ENCODE measurements around the gene SMIM44.

The SMIM44 gene

DNA sequence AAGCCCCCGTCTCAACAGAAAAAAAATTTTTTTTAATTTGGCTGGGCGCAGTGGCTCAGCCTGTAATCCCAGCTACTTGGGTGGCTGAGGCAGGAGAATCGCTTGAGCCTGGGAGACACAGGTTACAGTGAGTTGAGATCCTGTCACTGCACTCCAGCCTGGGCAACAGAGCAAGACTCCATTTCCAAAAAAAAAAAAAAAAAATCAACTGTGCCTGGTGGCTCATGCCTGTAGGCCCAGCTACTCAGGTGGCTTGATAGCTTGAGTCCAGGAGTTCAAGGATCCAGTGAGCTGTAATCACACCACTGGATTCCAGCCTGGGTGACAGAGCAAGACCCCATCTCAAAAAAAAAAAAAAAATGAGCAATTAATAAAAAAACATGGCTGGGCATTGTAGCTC lies 18.5 kb upstream of the SMIM44 start:
- no peak for DNase-seq (ENCODE audit: low read depth in 2 of 3, low spot score in 1 of 3)

DNA sequence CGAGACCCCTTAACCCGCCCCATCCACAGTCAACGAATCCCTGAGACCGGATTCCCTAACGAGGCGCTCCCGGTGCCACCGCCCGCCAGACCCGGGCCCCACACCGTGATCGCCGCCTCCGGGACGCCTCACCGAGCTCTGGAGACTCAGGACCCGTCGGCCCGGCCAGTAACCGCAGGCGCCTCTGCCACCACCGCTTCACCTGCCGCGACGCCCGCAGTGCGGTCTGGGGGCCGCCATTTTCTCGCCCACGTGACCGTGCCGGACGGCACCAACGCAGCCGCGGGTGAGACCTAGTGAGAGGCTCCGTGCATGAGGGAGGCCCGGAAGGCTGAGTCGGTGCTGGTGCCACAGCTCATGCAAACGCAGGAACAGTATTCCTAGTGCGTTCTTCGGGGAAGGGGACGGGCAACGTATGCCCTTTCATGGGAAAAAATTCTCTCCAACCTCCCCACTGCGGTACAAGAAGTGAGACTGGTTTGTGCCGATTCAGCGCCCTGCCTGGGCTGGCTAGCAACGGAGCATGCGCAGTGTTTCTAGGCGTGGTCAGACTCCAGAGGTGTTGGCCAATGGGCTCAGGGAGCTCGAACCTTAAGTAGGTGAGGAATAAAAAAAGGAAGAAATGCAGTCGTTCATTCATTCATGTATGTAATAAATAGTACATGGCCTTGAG lies 17.3 kb upstream of the SMIM44 start, which contains the start of gene DOHH:
DOHH (minus strand) TSS at position 246 of the 673 bp plus-strand sequence. CDS start 3,860 bp downstream, outside the sequence.
- peak; percentile 93 to 96 (median 95) for DNase-seq (ENCODE audit: low read depth in 2 of 3, low spot score in 1 of 3)

DNA sequence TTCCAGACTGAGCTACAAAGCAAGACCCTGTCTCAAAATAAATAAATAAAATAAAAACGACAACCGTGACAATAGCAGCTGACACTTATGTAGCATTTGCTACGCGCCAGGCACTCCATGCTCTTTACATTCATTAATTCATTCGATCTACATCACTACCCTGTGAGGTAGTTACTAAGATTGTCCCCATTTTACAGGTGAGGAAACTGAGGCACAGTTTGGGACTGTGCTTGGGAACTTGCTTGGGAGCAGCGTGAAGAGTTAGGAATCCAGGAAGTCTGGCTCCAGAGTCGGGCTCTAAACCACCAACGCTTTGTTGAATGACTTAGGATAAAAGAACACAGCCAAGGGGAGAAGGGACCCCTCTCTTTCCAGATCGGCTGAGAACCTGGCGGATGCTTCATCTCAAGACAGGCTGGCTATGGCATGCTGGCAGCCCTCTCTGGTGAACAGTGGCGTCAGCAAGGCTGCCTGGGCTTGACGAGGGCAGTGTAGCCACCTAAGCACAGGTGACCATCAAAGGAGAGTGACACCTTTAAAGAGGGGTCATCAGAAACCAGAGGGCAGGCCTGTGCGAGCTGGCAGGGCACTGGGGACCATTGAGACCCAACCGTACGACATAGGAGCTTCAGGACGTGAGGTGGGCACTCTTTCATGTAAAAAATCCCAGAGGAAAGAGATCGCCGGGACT lies 16.6 kb upstream of the SMIM44 start:
- no peak for DNase-seq (ENCODE audit: low read depth in 2 of 3, low spot score in 1 of 3)

DNA sequence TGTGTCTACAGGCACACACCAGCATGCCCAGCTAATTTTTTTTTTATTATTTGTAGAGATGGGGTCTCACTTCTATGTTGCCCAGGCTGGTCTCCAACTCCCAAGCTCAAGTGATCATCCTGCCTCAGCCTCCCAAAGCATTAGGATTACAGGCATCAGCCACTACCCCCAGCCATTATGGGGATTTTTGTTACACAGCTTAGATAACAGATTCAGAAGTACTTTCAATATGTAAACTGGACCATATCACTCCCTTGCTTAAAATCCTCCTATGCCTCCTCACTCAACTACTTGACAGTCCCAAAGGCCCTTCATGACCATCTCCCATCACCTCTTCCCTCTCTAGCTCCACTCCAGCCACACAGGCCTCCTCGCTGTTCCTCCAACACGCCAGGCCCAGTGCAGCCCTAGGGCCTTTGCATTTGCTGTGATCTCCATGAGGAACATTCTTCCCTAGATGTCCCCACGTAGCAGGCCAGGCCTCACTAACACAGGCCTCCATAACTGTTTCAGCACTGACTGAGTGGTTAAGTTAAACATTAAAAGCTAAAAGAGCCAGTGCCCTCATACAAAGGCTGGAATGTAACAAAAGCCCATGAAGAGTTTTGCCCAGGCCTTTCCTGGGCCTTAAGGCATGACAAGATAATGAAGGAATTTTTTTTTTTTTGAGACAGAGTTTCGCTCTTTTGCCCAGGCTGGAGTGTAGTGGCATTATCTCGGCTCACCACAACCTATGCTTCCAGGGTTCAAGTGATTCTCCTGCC lies 14.7 kb upstream of the SMIM44 start:
- no peak for DNase-seq (ENCODE audit: low read depth in 2 of 3, low spot score in 1 of 3)

DNA sequence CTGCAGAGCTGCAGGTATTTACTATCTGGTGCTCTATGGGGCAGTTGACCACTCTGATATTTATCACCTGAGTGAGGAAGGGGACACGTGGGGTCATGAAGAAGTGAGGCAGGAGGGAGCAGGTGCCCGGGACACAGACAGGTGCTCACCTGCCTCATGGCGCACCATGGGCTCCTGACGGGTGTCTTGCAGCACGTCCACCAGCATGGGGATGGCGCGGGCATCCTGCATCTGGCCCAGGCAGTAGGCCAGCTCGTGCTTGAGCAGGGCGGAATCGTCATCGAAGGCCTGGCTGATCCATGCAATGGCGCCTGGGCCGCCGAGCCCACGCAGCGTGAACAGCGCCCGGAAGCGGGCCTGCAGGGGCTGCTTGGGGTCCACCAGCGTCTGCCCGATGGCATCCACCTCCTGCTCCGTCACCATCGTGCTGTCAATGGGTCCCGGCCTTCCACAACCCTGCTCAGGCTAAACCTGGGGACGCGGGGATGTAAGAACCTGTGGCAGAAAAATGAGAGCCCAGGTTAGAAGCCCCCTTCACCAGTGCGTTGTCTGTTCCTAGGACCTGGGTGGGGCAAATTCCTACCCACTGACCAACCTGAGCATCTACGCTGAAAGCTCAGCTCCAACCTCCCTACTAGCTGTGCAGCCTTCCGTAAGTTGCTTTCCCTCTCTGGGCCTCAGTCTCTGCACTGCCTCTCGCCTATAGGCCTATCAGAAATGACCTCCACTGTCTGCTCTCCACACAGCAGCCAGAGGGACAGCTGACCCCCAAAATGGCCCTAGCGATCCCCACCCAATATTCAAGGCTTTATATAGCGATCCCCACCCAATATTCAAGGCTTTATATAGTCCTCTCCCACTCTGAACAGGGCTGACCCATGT lies 13.4 kb upstream of the SMIM44 start:
- DNase-seq (ENCODE audit: low read depth in 2 of 3, low spot score in 1 of 3) = no peak

DNA sequence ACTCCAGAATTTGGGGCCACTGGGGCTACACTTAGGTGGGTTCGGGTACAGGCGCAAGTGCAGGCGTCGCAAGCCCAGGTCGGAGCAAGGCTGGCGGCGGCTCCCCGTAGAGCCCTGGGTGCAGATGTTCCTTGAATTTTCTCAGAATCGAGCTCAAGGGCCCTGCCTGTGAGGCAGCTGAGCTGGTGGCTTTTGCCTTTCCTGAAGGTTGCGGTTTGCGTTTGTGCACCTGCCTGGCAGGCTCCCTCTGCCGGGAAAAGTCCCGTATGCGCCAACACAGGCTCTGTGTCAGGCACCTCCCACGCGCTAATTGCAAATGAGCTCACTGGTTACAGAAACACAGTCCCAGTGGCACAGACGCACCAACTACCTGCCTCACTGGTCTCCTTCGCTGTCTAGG lies 11.3 kb upstream of the SMIM44 start:
- peak; percentile 52 to 63 (median 55) for DNase-seq (ENCODE audit: low read depth in 2 of 3, low spot score in 1 of 3)

DNA sequence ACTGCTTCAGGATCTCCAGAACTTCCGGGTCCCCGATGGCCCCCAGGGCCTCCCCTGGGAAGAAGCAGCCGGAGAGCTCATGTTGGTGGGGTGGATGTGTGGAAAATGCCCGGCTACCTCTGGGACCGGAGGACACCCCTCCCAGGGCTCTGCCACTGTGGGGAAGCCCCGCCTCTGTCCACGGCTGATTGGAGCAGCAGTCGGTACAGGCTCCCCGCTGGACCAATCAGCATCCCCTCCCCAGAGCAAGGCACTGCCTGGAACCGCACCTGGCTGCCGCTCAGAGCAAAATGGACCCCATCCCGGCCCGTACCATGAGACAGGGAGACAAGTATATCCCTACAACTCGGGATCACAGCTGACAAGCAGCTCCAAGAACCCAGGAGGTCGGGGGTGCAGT lies 10.8 kb upstream of the SMIM44 start:
- peak in 1 of 3 donors; percentile 48 for DNase-seq (ENCODE audit: low read depth in 2 of 3, low spot score in 1 of 3)

DNA sequence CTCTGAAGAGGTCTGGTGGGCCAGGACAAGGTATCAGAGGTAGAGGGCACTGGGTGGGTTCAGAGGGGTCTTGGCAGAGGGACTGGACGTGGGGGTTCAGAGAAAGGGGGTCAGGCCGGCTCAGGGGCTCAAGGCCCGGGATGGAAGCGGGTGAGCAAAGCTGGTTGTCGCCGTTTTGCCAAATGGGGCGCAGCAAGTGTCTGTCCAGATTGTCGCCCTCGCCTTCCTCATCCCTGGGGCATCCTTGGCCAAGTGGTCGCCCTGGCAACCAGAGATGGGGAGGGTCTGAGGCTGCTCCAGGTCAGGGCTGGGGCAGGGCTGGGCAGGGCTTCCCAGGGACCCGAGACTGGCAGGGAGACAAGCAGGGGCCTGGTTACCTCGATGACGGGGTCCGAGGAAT lies 10.4 kb upstream of the SMIM44 start:
- DNase-seq (ENCODE audit: low read depth in 2 of 3, low spot score in 1 of 3) = no peak

DNA sequence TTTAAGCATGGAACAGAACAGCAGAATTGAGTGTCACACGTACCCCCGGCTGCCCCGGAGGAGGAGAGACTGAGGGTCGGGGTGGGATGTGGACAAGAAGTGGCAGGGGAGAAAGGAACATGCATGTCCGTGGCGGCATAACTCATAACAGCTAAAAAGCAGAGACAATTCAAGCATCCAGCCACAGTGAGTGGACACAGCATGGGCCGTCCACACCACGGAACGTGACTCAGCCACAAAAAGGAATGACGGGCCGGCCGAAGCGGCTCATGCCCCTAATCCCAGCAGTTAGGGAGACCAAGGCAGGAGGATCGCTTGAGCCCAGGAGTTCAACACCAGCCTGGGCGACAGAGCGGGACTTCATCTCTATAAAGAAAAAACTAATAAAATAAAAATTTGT lies 9.7 kb upstream of the SMIM44 start:
- no peak for DNase-seq (ENCODE audit: low read depth in 2 of 3, low spot score in 1 of 3)

DNA sequence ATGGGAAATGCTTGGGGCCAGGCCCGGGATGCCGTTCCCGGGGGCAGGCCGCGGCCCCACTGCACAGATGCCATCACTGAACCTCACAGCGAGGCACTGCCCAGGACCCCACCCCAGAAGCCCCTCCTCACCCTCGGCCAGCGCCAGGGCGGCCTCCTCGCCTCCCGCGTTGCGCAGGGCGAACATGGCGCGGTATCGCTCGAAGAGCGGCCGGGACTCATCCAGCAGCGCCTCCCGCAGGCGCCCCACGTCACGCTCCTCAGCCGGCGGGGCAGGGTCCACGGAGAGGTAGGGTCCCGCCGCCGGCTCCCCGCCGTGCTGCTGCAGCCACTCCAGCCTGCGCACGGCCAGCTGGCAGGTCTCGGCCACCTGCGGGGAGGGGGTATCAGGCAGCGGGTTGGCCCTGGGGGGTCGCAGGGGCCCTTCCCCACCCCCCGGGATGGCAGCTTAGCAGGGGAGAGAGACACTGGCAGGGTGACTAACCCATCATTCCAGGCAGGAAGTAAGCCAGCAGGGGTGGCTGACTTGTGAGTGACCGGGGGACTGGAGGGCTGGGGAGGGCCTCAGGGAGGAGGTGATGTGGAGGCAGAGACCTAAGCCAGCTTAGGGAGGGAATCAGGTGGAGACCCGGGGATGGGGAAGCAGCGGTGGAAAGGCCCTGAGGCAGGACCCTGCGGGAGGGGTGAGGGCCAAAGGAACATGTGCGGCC lies 9.0 kb upstream of the SMIM44 start:
- no peak for DNase-seq (ENCODE audit: low read depth in 2 of 3, low spot score in 1 of 3)

DNA sequence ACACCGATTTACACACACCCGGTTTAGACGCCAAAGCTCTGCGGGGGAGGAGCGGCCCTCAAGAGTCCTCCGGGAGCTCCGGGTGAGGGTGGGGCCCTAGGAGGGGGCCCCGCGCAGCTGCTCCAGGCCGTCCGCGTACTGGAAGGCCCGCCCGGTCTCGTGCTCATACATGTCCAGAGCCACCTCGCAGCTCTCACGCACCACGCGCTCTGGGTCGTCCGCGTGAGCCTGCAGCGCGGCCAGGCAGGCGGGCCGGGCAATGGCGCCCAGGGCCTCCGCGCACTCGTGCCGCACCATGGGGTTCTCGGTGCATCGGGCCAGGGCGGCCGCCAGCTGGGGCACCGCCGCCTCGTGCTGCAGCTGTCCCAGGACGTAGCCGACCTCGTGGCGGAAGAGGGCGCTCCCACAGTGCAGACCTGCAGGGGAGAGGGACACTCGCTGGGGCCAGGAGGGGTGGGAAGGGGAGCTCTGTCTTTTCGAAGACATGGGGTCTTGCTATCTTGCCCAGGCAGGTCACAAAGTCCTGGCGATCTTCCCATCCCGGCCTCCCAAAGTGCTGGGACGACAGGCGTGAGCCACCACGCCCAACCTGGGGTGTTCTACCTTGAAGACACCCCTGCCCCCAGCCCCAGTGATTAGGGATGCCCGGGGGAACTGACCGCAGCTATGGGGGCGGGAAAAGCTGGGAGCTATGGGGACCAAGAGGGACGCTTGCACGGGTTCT lies 8.3 kb upstream of the SMIM44 start:
- DNase-seq (ENCODE audit: low read depth in 2 of 3, low spot score in 1 of 3) = no peak

DNA sequence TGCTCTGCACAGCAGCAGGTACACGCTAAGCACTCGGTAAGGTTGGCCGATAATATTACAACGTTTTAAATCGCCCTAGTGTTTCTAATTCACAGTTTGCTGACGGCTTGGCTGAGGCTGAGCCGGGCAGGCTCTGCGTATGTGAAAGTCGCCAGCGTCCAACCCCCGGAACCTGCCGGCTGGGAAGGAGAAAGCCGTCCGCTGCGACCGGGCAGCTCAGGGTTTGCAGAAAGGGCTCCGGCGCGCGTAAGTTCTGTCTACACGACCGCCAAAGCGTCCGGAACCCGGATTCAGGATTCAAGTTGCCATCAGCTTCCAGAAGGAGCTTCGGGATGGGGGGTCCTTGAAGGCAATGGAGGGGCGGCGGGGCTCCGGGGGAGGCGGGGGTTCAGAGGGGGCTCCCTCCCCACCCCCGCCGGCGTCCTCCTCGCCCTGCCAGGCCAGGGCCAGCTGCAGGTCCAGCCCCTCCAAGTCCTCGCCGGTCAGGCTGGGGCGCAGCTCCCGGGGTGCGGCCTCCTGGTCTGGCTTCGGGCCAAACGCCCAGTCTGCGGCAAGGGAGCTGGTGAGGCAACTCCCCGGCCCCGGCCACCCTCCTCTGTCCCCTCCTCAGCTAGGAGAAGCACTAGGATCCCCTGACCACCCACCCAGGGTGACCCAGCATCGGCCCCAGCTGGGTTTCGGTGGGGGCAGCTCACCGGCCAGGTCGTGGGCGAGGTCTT lies 575 bp downstream of the SMIM44 start:
- no peak for DNase-seq (ENCODE audit: low read depth in 2 of 3, low spot score in 1 of 3)

DNA sequence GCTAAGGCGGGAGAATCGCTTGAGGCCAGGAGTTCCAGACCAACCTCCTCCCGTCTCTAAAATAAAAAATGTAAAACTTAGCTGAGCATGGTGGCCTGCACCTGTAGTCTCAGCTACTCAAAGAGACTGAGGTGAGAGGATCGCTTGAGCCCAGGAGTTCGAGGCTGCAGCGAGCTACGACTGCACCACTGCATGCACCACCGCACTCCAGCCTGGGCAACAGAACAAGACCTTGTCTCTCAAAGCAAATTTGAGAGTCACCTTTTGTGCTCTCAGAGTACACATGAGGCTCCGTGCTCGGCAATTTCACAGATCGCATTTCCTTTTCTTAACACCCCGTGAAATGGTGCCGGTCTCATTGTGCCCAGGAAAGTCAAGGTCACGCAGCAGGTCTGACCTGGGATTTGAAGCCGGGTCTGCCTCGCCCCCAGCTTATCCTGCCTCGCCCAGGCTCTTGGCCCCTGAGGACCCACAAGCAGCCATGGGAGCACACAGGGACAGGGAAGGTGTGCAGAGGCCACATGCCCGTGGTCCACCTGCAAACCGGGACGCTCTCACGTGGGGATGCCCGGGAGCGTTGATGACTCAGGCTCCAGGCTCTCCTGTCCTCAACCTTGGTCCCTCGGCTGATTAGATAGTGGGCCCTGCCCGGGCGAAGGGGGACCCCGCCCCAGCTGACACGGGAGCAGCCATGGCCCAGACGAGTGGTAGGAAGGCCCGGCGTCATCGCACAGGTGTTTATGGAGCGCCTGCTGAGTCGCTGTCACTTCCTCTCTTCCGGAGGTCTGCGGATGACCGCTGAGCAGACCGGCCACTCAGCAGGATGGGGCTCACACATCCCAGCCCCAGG lies 1.8 kb downstream of the SMIM44 start:
- no peak for DNase-seq (ENCODE audit: low read depth in 2 of 3, low spot score in 1 of 3)

DNA sequence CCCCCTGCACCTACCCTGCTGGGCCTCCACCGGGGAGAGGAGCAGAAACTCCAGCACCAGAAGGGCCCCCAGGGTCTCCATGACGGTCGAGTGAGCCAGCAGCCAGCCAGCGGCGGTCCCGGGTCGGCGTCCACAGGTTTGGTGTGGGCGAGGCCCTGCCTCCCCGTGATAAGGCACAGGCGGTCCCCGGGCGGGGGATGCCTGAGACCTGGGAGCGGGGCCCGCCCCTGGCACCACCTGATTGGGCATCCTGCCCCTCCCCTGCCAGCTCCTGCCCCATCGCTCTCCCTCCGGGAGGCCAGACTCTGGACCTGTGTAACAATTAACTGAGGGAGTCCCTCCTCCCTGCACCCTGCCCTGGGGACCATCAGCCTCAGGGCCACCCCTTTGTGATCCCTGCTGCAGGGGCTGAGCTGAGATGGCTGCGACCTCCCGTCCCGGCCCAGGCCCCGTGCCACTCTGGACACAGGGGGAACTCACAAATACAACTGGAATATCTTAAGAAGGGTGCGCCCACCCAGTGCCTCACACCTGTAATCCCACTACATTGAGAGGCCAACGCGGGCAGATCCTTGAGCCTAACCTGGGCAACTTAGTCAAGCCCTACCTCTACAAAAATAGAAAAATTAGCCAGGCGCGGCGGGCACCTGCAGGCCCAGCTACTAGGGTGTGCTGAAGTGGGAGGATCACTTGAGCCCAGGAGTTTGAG lies 2.7 kb downstream of the SMIM44 start, which contains the start of gene SMIM24:
SMIM24 (minus strand) TSS at position 143 of the 709 bp plus-strand sequence; CDS start at position 81, 62 bp downstream.
- DNase-seq (ENCODE audit: low read depth in 2 of 3, low spot score in 1 of 3) = no peak

DNA sequence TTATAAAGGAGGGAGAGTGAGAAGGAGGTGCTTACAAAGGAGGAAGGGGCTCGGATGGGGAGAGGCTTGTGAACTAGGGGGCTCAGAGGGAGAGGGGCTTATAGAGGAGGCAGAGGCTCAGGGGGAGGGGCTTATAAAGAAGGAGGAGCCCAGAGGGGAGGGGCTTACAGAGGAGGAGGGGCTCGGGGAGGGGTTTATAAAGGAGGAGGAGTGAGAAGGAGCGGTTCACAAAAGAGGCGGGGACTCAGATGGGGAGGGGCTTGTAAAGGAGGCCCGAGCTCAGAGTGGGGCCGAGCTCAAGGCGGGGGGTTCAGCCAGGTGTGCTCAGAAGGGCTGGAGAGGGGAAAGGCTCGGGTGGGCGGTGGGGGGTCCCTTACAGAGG lies 3.4 kb downstream of the SMIM44 start:
- DNase-seq (ENCODE audit: low read depth in 2 of 3, low spot score in 1 of 3) = peak in 2 of 3 donors; percentile 25 to 34

DNA sequence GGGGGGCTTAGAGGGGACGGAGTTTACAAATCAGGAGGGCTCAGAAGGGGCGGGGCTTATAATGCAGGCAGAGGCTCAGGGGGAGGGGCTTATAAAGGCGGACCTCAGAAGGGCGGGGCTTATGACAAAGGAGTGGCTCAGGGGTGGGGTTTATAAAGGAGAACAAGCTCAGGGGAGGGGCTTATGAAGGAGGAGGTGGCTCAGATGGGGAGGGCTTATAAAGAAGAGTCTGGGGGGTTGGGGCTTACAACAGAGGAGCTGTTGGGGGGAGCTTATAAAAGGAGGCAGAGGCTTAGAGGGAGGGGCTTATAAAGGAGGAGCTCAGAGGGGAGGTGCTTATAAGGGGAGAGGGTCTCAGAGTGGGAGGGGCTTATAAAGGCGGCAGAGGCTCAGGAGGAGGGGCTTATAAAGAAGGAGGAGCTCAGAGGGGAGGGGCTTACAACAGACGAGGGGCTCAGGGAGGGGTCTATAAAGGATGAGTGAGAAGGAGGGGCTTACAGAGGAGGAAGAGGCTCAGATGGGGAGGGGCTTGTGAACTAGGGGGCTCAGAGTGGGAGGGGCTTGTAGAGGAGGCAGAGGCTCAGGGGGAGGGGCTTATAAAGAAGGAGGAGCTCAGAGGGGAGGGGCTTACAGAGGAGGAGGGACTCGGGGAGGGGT lies 3.9 kb downstream of the SMIM44 start:
- peak in 2 of 3 donors; percentile 22 to 47 for DNase-seq (ENCODE audit: low read depth in 2 of 3, low spot score in 1 of 3)

All from stimulated activated CD4-positive, alpha-beta T cell treated with anti-CD3 and anti-CD28 coated beads, Interleukin-12 subunit alpha, Interleukin-12 subunit beta, amount 100 ng/mL, for 48 hours (primary cell).